OCI-M2 (cell line): ENCODE data around the gene GPR137B.

Source experiments
- DNase-seq: peaks from one replicate; lab custom pipeline; 2025; ENCODE audit not compliant: unreplicated experiment; lab: John Stamatoyannopoulos, UW

Gene GPR137B

DNA sequence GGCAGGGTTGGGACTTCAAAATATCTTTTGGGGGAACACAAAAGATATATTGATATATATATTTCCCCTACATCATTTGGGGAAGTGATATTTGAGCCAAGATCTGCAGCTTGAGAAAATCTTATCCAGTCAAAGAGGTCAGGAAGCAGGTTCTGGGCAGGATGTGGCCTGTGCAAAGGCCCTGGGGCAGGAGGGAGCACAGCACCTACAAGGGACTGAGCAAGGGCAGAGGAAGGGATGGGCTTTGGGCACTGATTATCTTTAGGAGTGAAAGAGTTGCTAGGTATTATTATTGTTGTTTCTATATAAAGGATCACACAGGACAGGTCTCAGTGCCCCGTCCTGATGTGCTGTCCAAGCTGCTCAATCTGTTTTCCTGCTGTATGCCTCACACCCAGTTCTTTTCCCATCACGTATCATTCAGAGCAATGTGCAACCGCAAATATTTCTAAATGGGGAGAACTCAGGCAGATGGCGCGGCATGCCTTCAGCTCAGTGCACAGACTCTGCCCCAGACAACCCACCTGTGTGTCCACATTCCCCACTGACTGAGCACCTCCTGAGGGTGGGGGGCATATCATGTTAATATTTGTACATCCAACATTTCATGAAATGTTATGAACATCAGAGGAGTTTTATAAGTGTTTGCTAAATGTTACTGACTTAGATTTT, 28.1 kb upstream of the GPR137B start:
- no peak for DNase-seq

DNA sequence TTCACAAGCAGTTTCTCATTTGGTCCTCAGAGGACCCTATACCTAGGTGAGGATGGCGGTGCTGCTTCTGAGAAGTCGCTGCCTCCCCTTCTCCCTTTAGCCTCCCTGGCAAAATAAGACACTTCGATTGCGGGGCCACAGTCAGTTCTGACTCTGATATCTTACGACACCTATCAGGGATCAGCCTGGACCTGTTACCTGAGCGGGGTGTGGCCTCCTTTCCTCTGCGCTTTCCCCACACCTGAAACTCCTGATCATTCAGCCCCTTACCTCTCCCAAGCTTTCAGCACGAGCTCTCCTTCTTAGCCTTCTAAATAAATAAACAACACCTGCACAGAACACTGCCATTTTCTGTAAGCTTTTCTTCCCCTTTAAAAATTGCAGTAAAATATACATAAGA, 24.6 kb upstream of the GPR137B start:
- DNase-seq = no peak

DNA sequence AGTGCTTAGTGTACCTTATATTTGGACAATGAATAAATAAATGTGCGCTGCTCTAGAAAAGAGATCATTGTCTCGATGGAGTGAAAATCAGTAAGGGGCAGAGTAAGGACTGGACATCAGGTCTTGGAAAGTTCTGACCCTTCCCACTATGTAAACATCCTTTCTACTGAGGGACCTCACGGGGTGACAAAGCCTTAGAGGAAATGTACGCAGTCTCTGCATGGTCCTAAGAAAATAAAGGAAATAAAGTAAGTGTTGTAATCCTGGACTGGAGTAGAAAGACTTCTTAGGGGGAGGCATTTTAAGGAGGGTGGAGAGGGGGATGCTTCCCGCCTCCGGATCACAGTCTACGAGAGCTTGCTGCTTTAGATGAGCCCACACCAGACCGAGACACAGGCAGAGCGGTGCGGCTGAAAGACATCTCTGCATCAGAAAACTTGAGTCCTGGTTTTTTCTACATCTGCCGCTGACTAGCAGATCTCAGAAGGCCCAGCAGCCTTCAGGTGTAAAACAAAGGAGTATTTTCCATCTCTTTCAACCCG, 22.3 kb upstream of the GPR137B start:
- no peak for DNase-seq

DNA sequence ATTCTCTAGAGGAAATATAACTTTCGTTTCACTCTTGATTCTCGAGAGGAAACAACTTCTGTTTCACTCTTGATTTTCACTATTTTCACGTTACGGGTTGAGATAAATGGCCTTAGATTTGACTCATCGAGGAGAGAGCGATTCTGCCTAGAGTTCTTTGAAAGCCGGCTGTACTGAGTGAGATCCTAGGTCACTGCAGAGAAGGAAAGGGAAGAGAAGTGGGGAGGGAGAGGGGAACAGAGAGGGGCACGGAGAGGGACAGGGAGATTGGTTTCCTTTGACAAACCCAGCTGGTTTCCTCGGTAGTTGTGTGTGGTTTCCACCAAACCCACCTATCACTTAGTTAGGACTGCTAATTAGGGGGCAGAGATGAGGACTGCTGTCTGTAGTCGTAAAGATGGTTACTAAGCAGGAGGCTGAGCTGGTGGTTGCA, 21.6 kb upstream of the GPR137B start:
- no peak for DNase-seq

DNA sequence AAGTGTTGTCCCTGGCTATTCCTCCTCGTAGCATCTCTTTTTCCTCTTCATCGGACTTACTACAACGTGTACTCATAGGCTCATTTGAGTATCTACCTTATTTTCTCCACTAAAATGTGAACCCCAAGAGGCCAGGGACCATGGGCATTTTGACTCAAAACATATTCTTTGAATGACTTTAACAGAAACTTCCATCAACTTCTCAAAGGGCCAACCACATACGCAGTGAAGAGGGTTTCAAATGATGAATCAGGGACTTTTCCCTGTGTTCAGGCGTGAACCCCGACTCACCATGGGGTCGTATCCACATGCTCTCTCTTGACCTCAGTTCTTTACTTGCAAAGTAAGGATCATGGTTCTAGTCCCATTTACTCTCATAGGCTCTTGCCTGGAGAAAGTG, 20.2 kb upstream of the GPR137B start:
- DNase-seq = no peak

DNA sequence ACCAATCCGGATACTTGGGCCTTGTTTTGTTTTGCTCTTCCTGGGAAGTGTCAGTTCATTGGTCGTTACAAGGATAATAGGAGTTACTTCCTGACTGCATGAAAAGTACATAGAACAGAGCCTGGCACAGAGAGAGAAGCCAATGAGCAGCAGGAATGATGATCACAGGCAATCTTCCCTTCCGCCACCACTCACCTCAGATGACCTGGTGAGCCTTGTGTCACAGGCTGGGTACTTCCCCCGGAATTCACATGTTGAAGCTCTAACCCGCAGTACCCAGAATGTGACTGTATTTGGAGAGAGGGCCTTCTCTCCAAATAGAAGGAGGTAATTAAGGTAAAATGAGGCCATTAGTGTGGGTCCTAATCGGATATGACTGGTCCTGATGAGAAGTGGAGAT, 18.8 kb upstream of the GPR137B start:
- no peak for DNase-seq

DNA sequence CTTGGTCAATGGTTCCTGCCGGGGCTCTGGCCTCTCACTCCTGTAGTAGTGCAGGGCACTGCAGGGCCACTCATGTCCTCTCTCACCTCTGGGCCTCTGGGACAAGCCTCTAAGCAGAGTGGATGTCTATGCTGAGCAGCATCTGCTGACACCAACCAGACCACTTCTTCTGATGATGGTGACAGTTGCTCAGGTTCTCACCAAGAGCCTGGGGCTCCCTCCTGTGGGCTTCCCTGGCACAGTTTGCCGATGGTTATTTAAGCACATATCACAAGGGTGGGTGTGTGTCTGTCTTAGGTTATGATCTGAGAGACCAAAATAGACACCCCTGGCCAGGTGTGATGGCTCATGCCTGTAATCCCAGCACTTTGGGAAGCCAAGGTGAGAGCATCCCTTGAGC, 17.4 kb upstream of the GPR137B start:
- DNase-seq = no peak

DNA sequence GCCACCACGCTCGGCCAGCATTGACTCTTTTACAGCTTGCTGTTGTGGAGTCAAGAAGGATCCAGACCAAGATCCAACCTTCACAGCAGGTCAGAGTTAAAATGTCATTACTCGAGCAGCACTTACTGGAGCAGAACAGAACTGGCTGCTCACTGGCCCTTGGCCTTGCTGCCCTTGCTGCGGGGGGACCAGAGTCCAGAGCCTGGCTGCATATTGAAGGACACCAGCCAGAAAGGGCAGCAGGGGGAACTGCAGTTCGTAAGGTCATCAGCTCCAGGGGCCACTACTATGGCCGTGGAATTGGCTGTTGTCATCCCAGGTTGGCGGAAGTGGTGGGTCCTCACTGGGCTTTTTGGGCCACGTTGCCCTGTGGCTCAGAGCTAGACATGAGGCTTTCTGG, 15.3 kb upstream of the GPR137B start:
- DNase-seq = no peak

DNA sequence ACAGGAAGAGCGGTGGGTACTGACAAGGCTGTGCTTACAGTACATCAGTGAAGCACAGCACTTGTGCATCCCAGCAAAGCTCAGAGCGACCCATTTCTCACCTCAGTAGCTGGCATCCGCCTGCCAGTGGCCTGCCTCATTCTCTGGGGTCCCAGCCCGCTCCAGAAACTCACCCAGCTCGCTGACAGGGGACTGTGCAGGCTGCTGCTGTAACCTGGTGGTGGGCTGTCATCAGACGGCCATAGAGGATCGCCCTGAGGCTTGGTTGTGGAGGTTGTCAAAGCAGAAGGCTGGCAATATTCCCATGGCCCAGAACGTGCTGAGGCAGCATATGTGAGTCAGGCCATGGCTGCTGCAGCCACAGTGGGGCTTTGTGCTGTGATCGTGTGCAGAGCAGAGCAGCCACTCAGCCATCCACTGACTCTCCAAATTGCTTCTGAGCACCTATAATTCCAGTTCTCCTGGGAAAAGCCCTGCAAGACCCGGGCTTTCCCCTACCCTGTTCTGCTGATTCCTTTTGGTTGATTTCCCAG, 13.6 kb upstream of the GPR137B start:
- no peak for DNase-seq

DNA sequence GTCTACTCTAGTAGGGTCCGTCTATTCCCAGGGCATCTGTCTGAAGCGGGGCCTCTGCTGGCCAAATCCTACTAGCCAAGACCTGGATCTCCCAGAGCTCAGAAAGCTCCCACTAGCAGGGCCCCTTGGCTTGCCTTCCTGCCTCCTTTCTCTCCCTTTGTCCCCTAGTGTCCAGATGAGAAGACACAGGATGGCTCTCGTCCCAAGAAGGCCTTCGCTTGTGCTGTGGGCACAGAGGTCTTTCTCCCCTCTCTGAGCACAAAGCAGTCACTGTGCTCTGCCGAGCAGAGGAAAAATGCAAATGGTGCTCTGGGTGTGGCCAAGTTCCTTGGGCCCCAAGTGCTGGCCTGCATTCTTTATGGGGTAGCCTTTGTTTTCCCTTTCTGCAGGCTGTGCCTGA, 13.0 kb upstream of the GPR137B start:
- no peak for DNase-seq

DNA sequence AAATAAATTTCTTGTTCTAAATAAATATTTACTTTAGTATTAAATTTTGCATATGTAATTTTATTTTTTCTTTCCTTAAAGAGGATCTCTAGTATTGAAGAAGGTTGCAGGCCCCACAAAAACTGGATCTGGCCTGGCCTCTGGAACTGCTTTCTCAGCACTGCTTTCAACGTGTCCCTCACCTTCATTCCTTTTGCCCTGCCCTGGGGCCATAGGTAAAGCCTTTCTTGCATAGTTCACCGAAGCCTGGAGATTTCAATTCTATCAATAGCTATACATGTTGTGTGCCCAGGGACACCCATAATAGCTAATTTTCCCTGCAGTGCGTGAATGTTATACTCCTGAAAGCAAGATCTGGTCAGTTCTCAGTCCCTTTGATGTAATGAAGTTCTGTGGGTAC, 12.0 kb upstream of the GPR137B start:
- no peak for DNase-seq

DNA sequence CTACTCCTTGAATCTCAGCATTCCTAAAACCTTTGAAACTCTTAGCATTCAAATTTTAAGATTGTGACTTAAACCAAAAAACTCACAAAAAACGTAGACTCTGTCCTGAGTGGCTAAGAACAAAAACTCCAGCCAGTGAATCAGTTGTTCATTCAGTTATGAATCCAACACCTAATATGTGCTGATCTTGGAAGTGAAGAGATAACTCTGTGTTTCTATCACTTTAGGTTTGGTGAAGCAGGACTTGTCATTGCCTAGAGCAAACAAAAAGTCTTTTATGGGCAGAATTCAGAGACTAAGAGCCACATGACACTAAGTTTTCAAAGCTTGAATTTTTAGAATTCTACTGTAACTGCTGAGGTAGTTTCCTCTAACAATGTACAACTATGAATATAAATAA, 10.4 kb upstream of the GPR137B start:
- DNase-seq = no peak

DNA sequence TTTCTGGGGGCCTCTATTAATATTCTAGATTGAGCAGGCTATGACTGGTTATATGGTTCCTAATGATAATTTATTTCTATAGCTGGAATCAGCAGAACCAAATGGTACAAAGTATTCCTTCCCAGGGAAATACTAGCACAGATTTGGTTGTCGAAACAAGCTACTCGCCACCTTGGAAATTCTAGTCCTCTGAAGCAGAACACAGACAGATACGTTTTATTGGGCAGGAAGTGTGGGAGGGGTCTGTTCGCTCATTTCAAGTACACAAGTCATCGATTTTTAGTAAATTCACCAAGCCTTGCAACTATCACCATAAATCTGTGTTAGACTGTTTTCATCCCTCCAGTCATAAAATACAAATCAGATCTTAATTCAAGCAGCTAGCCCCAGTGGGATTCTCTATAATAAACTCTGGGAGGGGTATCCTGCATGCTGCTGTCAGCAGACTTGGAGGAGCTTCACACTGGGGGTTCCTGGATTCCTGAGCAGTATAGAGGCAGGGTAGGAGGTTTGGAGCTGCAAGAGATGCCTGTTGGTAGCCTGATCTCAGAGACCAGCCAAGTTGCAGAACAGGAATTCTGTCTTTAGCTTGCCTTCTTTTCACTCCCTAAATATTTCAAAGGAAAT, 9.8 kb upstream of the GPR137B start:
- no peak for DNase-seq

DNA sequence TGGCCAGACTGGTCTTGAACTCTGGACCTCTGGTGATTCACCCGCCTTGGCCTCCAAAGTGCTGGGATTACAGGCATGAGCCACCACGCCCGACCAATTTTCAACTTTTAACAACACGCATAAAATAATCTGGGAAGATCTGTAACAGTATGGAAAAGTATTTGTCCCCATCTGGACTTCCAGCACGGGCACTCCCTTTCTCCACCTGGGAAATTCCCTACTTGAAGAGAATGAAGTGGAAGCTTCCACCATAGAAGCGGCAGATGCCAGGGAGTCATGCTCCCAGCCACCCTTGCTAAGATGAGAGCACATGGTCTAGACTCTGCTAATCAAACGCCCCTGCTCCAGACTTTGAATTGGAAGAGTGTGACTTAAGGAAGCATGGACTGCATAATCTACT, 9.0 kb upstream of the GPR137B start:
- DNase-seq = no peak

DNA sequence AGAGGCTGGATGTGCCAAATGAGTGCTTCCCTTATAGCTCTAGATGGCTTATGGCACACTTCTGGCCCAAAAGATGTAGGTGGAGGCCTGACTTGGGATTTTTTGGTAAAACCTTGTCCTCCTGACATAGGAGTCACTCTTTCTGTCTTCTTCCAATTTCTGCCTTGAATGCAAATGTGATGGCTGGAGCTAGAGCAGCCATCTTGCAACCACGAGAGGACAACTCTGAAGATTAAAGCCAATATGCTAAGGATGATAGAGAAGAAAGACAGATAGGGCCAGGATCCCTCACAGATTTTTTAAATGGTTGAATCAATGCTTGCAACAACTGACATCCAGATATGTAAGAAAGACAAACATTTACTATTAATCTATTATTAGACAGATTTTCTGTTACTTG, 8.5 kb upstream of the GPR137B start:
- DNase-seq = no peak

DNA sequence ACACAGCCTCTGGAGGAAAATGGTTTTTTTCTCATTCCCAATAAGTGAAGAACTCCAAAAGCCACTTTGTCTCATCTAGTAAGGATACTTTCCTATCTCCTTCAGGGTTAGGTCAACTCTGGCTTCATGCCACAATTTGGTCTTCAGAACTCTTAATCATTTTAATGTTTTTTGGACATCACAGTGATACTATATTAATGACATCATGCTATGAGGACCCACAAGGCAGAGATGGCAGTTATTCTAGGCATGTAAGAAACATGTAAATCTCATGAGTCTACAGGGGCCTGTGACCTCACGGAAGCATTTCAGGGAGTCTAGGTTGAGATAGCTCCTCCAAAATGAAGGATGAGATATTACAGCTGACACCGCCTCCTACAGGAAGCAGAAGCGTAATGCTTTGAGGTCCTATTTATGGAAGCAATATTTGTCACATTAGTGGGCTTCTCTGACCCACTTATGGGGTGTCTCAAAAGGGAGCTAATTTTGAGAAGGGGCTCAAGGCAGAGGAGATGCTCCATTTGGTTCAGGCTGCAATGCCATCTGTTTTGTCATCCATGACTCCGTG, 5.0 kb upstream of the GPR137B start:
- DNase-seq = no peak

DNA sequence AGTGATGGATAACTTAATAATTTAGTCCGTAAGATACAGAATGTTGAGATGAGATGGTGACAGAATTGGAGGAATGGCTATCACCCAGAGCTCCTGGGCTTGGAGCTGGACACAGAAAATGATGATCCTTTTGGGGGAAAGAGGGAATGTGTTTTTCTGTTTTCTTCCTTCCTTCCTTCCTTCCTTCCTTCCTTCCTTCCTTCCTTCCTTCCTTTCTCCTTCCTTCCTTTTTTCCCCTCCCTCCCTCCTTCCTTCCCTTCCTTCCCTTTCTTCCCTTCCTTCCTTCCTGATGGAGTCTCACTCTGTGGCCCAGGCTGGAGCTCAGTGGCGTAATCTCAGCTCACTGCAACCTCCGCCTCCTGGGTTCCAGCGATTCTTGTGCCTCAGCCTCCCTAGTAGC, 2.8 kb upstream of the GPR137B start:
- DNase-seq = no peak

DNA sequence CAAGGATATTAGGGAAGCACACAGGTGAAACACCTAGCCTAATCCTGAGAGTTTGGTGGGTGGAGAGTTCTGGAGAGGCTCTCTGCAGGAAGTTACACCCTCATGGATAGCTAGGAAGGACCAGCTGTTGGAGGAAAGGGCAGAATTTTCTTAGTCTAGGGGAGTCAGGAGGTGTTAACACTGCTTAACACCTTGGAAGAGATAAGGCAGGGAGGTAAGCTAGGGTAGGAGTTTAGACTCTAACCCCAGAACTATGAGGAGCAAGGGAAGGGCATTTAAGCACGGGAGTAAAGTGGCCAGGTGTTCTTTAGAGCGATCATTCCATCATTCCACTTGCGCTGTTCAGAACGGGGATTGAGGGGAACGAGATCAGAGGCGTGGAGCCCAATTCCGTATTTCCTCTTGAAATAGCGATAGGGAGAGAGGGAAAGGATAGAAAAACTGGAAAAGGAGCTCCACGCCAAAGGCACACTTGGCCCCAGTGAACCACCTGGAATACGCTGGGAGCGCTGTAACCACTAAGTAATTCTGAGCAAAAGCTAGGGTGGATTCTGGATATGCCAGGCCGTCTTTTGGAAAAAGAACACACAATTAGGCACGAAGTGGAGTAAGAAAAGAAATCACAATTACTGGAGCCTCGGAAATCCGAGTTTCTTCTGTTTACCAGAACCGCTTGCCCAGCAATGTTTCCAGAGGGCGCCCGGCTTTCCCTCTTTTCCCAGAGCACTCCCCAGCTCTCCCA, 1.5 kb upstream of the GPR137B start:
- no peak for DNase-seq

DNA sequence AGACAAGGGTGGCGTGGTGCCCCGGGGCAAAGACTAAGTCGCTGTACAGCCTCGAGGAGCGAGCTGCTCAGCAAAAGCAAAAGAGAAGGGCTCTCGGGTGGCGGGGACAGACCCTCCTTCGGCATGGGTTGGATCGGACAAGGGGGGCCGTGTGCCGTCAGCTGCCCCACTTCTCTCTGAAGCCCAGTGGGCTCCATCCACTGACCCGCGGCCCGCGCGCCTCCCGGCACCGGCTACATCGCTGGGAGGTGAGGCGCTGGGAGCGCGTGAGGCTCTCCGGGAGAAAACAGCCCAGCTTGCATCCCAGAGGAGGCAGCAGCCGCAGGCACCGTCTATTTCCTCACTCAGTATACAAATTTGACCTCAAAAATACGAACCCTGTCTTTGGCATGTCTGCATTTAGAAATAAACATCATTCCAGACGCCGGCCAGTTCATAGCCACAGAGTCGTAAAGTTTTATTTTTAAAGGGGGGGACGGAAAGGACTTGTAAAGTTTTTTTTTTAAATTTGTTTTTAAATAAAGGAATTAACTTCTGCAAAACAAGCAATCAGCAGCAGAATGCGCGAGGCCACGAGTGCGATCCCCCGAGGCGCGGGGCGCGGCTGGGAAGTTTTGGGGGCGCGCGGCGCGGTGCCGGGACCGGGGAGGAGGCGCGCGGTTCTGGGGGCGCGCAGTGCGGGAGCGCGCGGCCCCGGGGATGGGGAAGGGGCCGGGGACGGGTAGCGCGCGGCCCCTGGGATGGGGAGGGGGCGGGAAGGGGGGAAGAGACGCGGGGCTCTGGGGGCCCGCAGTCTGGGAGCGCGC, 689 bp upstream of the GPR137B start:
- no peak for DNase-seq

DNA sequence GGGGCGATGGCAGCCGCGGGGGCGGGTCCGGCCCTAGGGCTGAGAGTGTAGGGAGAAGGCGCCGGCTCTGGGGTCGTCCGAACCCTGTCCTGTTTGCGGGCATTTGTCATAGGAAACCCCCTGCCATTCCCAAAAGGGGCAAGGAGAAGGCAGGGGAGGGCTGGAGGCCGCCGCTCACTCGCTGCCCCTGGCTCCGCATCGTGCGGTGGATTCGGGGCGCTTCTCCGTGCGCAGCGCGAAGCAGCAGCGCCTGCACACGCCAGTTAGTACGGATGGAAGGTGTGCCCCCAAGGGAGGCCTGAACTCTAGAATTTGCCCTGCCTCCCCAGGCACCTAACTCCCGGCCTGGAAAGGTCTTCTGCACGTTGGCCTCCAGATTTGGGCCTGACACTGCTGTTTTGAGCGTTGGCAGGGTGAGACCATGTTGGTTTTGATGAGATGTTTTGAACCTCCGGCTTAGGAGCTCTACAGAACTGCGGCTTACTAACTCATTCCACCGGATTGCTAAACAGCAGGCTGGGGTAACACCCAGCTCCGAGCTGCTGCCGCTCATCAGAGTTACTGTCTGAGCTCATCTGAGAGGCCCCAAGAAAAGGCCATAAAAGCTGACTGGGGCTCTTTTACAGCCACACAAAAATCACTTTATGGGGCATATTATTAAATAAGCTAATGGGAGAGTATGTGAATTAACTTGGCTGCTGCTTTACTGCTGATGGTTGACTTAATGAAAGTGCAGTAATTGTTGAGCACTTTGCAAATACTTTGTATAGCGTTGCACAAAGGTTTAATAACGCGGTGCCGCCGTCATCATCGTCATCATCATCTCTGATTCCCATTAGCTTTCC, 987 bp downstream of the GPR137B start:
- no peak for DNase-seq
